Smooth muscle cell (in vitro differentiated cells): ENCODE data around the gene SMC1B. TPM values are rescaled to one million over a fixed set of nuclear protein-coding genes. Genes with fewer than 3 reads are reported as not detected.

Experiments
- DNase-seq: peaks from one replicate; lab custom pipeline; 2025; ENCODE audit not compliant: unreplicated experiment; lab: John Stamatoyannopoulos, UW
- H2AFZ ChIP-seq: fragments of 200-600 bp; sonication (generic); 2 replicates; pipeline ENCODE4 v1.6.0; 2016; ENCODE audit warnings: antibody characterized with exemption, low read depth, mild to moderate bottlenecking
- H3F3A ChIP-seq: fragments of 200-600 bp; sonication (generic); 2 replicates; pipeline ENCODE4 v1.6.0; 2017; ENCODE audit warnings: antibody characterized with exemption, low read depth
- H3K27ac ChIP-seq: fragments of 200-600 bp; sonication (generic); 2 replicates; pipeline ENCODE4 v1.5.1; 2016; ENCODE audit warnings: low read depth, mild to moderate bottlenecking
- H3K27me3 ChIP-seq: fragments of 200-600 bp; sonication (generic); 2 replicates; pipeline ENCODE4 v1.6.1; 2016; ENCODE audit warnings: low read depth, mild to moderate bottlenecking
- H3K36me3 ChIP-seq: fragments of 200-600 bp; sonication (generic); 2 replicates; pipeline ENCODE4 v1.5.1; 2016; ENCODE audit warnings: low read depth
- H3K4me1 ChIP-seq: fragments of 200-600 bp; sonication (generic); 2 replicates; pipeline ENCODE4 v1.5.1; 2016; ENCODE audit warnings: low read depth
- H3K4me2 ChIP-seq: fragments of 200-600 bp; sonication (generic); 2 replicates; pipeline ENCODE4 v1.6.0; 2016; ENCODE audit warnings: mild to moderate bottlenecking
- H3K4me3 ChIP-seq: fragments of 200-600 bp; sonication (generic); 2 replicates; pipeline ENCODE4 v1.5.1; 2016; ENCODE audit warnings: mild to moderate bottlenecking
- H3K79me2 ChIP-seq: fragments of 200-600 bp; sonication (generic); 2 replicates; pipeline ENCODE4 v1.6.0; 2016; ENCODE audit warnings: low read depth, mild to moderate bottlenecking
- H3K9ac ChIP-seq: fragments of 200-600 bp; sonication (generic); 2 replicates; pipeline ENCODE4 v1.6.0; 2016; ENCODE audit warnings: low read depth
- H3K9me3 ChIP-seq: fragments of 200-600 bp; sonication (generic); replicated peaks from 2 replicates; pipeline ENCODE4 v1.5.1; 2016; ENCODE audit warnings: low read depth
- H4K20me1 ChIP-seq: fragments of 200-600 bp; sonication (generic); 2 replicates; pipeline ENCODE4 v1.6.0; 2016; ENCODE audit warnings: low read depth
- WGBS: methylation state at CpG from one replicate; pipeline ENCODE4 v1.1.7; 2016; ENCODE audit warnings: low lambda C conversion rate; 5-methylcytosine and 5-hydroxymethylcytosine counted together
- polyA plus RNA-seq: library from polyadenylated mRNA; unstranded; fragments of >200 nt; fragmentation: Nextera tagmentation; extraction: Ambion mirVana; gene quantifications from 2 replicates; pipeline ENCODE4 v1.2.1, GENCODE V29; 2016
- total RNA-seq: library from RNA; depleted of rRNA; stranded (reverse); fragments of >200 nt; gene quantifications from 2 replicates; pipeline ENCODE4 v1.2.3, GENCODE V29; 2014
- TF ChIP-seq, protein P1 (sequence below): fragments of 200-600 bp; sonication (generic); IDR thresholded peaks from 2 replicates; pipeline ENCODE4 v1.5.1; 2017; ENCODE audit warnings: borderline replicate concordance, mild to moderate bottlenecking, antibody characterized with exemption; ENCODE audit not compliant: insufficient read depth, poor library complexity, severe bottlenecking

Gene SMC1B
- total and polyA plus RNA-seq, 2 experiments from 2014 or later = 0.06 TPM; not detected in 1

DNA sequence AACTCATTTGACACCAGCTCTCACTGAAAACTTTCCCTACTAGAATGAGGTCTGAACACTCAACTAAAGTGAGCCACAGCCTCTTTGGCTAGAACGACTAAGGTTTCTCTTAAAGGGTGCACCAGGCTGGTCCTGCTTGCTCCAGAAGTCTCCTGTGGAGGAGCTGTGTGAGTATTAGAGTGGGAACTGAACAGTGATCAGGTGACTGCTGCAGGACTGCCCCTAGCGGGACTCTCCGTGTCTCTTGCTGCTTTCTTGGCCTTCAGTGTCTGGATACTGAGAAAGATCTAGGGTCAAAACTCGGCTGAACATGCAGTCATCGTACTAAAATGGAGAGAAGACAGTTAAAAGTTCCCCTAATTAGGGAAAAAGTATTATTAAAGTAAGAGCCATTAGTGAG lies 69.1 kb downstream of the SMC1B start:
- 74% methylated on average over 5 of the region's 5 CpGs for WGBS
- H3K4me1 ChIP-seq = no peaks in the 10 kb centered on the region
- H3K4me2 ChIP-seq = no peak overlapping the region
- no peaks in the 10 kb centered on the region for H3K27me3 ChIP-seq
- H3K79me2 ChIP-seq = no peaks in the 10 kb centered on the region
- H3K36me3 ChIP-seq = no peaks in the 10 kb centered on the region
- no peak for DNase-seq
- TF ChIP-seq, protein P1, sequence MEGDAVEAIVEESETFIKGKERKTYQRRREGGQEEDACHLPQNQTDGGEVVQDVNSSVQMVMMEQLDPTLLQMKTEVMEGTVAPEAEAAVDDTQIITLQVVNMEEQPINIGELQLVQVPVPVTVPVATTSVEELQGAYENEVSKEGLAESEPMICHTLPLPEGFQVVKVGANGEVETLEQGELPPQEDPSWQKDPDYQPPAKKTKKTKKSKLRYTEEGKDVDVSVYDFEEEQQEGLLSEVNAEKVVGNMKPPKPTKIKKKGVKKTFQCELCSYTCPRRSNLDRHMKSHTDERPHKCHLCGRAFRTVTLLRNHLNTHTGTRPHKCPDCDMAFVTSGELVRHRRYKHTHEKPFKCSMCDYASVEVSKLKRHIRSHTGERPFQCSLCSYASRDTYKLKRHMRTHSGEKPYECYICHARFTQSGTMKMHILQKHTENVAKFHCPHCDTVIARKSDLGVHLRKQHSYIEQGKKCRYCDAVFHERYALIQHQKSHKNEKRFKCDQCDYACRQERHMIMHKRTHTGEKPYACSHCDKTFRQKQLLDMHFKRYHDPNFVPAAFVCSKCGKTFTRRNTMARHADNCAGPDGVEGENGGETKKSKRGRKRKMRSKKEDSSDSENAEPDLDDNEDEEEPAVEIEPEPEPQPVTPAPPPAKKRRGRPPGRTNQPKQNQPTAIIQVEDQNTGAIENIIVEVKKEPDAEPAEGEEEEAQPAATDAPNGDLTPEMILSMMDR = no peak
- H3F3A ChIP-seq = no peaks in the 10 kb centered on the region
- H2AFZ ChIP-seq = no peak overlapping the region
- no peak overlapping the region for H3K4me3 ChIP-seq
- no peak overlapping the region for H3K9ac ChIP-seq
- H4K20me1 ChIP-seq = no peaks in the 10 kb centered on the region
- no peaks in the 10 kb centered on the region for H3K9me3 ChIP-seq
- no peak overlapping the region for H3K27ac ChIP-seq

DNA sequence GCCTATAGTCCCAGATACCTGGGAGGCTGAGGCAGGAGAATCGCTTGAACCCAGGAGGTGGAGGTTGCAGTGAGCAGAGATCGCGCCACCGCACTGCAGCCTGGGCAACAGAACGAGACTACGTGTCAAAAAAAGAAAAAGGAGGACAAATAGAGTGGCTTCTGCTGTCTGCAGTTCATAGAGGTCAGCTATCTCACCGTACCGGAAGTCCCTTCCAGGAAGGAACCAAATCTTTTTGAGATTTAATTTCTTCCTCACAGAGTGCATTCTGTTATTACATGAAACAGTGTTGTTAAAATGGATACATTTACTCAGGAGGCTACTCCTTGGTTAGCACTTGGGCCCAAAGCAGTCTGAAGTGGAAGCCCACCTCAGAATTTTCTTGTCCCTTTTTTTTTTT lies 70.3 kb downstream of the SMC1B start:
- Histone ChIP-seq H2AFZ (no peak overlapping the region), H3K36me3 (peaks cover 3% of the 10 kb centered on the region), H3K4me2 (no peak overlapping the region), H3K79me2 (no peaks in the 10 kb centered on the region), H3K4me1 (no peaks in the 10 kb centered on the region), H3F3A (no peaks in the 10 kb centered on the region), H3K27me3 (no peaks in the 10 kb centered on the region), H4K20me1 (no peaks in the 10 kb centered on the region), H3K27ac (no peak overlapping the region), H3K9ac (no peak overlapping the region), H3K9me3 (no peaks in the 10 kb centered on the region), H3K4me3 (no peak overlapping the region)
- DNase-seq = no peak
- WGBS = 99% methylated on average over 8 of the region's 8 CpGs
- TF ChIP-seq, protein P1 = no peak

DNA sequence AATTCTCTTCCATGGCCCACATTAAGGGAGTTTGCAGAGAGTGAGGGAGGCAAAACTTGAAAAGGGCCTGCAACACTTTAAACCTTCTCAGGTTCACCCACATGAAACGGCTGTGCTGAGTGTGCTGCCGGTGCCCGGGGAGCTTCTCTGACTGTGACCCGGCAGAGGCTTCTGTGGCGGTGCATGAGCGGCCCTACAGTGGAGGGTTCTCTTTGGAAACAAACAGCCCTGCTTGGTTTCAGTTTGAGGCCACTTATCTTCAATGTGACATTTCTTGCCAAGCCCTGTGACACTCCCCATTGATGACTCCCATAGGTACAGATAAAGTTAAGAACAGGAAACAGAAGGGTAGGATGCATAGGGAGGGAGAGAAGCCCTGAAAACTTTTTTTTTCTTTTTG lies 71.9 kb downstream of the SMC1B start:
- TF ChIP-seq, protein P1 = no peak
- H3K9ac ChIP-seq = no peak overlapping the region
- no peaks in the 10 kb centered on the region for H3K27me3 ChIP-seq
- 91% methylated on average over 6 of the region's 6 CpGs for WGBS
- H2AFZ ChIP-seq = no peak overlapping the region
- DNase-seq = no peak
- H3F3A ChIP-seq = no peaks in the 10 kb centered on the region
- H3K36me3 ChIP-seq = peaks cover 8% of the 10 kb centered on the region
- H4K20me1 ChIP-seq = no peaks in the 10 kb centered on the region
- H3K79me2 ChIP-seq = no peaks in the 10 kb centered on the region
- no peaks in the 10 kb centered on the region for H3K9me3 ChIP-seq
- no peaks in the 10 kb centered on the region for H3K4me1 ChIP-seq
- H3K27ac ChIP-seq = no peak overlapping the region
- H3K4me3 ChIP-seq = no peak overlapping the region
- H3K4me2 ChIP-seq = no peak overlapping the region

DNA sequence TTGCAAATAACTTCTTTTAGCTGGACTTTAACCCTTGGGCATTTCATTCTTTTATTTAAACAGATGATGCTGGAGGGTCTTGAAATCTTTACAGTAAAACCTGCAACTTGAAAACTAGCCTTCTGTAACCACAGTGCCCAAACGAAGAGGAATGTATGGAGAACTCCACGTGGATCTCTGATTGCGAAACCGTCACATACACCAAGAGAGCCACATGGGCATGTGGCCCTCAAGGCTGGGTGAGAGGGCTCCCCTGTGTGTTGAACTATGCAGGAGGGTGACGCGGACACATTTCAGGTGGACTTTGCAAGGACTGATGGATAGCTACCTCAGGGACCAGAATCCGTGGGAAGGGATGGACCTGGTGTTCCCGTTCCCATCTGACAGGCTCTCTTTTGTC lies 73.1 kb downstream of the SMC1B start:
- H3K4me1 ChIP-seq = no peaks in the 10 kb centered on the region
- 95% methylated on average over 8 of the region's 8 CpGs for WGBS
- no peak overlapping the region for H3K4me2 ChIP-seq
- no peaks in the 10 kb centered on the region for H4K20me1 ChIP-seq
- no peak overlapping the region for H3K9ac ChIP-seq
- H3K4me3 ChIP-seq = no peak overlapping the region
- TF ChIP-seq, protein P1 = no peak
- H3K36me3 ChIP-seq = peaks cover 8% of the 10 kb centered on the region
- no peaks in the 10 kb centered on the region for H3K9me3 ChIP-seq
- no peaks in the 10 kb centered on the region for H3K27me3 ChIP-seq
- H3K27ac ChIP-seq = no peak overlapping the region
- no peak for DNase-seq
- no peaks in the 10 kb centered on the region for H3F3A ChIP-seq
- H3K79me2 ChIP-seq = no peaks in the 10 kb centered on the region
- H2AFZ ChIP-seq = no peak overlapping the region
